Activated CD4-positive, alpha-beta T cell treated with anti-CD3 and anti-CD28 coated beads, Interleukin-2, amount 50 U/mL, for 16 hours (primary cell): ENCODE results near the gene BPIFB4.
A peak's percentile ranks its signal among the peaks of the same experiment; 100 is the strongest.
"Not testable (repeated sequence)": the region's sequence is repeated elsewhere in the genome, so short reads cannot be mapped to it uniquely, and the experiment has no call there.

ENCODE experiments used
- DNase-seq: peaks from one replicate; pipeline ENCODE4 v3.0.0-alpha.2; 2020

The BPIFB4 gene

DNA sequence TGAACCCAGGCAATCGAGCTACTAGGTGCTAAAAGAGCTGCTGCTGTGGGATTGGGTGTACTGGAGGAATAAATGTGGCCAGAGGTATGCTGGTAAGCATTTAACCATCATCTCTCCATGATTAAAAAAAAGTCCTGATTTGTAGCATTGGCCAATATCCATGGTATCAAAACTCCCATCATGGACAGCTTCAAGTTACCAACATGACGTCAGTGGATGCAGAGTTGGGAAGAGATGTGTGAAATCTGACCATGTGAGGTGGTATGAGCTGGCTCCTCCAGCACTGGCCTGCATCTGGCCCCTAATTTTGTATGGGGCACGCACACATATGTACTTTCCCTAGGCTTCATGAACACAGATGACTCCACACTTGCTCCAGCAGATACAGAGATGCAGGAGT is 11.7 kb downstream of the BPIFB4 start:
- DNase-seq, result no peak

- DNase-seq, result no peak
Observed at GRCh38 chr20:33091693-33092092, 12.2 kb downstream of the BPIFB4 start.

DNA sequence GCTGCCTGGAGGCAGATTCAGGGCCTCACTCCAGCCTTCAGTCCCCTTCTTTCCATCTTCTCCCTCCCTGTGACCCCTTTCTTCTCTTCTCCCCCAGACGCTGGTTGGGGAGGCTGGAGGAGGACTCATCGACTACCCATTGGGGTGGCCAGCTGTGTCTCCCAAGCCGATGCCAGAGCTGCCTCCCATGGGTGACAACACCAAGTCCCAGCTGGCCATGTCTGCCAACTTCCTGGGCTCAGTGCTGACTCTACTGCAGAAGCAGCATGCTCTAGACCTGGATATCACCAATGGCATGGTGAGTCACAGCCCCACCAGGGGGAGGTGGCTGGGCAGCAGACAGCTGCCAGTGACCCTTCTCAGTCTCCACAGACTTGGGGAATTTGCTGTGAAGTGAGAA is 12.9 kb downstream of the BPIFB4 start:
- no peak for DNase-seq

DNA sequence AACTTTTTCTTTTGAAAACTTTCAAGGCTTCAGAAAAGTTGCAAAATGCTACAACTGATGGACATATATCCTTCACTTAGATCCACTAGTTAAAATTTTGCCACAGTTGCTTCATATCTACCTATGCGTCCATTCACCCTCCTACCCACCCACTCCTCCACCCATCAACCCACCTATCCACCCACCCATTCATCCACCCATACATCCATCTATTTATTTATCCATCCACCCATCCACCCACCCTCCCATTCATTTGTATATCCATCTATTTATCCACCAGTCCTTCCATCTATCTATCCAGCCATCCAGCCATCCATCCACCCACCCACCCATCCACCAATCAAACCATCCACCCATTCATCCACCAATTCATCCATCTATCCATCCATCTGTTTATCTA is 13.6 kb downstream of the BPIFB4 start:
- no peak for DNase-seq

DNA sequence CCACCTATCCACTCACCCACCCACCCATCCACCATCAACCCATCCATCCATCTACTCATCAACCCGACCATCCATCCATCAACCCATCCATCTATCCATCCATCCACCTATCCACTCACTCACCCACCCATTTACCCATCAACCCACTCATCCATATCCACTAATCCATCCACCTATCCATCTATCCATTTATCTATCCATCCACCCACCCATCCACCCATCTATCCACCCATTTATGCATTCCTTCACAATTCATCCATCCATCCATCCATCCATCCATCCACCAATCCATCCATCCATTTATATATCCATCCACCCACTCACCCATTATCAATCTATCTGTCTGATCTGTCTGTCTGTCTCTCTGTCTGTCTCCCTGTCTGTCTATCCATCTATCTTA is 14.1 kb downstream of the BPIFB4 start:
- no peak for DNase-seq

GRCh38 chr20:33095249-33095648 is 15.8 kb downstream of the BPIFB4 start:
- no peak for DNase-seq

- peak; percentile 47 for DNase-seq
Observed at GRCh38 chr20:33095902-33096584, 16.6 kb downstream of the BPIFB4 start.

DNA sequence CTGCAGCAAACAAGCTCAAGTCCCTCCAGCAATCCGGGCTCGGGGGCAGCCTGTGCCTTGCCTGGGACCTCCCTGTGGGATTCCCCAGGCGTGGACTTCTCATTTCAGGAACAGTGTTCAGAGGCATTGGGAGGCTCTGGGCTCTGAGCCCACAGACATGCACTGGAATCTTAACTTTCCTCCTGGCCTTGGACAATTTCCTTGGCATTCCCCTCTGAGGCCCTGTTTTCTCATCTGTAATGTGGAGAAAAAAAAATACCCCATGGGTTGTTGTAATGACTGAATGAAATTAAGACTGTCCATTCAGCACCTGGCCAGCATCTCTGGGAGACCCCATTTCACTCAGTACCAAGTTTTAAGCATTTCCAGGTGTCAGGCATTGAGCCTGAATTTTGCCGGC is 17.6 kb downstream of the BPIFB4 start:
- DNase-seq, result no peak

DNA sequence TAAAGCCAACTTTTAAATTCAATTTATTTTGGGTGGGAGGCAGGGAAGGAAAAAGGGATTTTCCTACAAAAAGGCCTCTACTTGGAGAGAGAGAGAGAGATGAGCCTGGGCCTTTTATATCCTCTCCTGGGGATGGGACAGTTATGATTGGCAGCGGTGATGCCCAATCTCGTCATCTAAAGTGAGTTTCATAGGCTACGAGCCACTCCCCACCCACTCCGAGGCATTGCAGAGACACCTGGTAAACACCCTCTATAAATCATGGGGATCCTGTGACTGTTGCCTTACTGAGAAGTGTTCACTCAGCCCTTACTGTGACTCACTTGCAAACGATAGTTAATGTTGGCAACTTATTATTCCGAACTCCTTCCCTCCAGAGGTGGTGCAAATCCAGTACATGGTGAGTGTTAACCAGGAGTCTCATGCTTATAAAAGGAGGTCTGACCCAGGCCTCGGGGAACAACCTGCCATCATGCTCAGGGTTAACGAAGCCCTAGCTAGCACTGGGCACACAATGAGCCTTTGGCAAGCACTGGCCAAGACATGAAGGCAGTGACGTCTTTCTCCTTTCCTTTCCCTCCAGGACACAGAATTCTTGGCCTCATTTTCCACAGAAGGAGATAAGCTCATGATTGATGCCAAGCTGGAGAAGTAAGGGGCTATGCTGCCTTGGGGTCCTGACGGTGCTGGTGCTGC is 20.5 kb downstream of the BPIFB4 start:
- DNase-seq, result no peak

DNA sequence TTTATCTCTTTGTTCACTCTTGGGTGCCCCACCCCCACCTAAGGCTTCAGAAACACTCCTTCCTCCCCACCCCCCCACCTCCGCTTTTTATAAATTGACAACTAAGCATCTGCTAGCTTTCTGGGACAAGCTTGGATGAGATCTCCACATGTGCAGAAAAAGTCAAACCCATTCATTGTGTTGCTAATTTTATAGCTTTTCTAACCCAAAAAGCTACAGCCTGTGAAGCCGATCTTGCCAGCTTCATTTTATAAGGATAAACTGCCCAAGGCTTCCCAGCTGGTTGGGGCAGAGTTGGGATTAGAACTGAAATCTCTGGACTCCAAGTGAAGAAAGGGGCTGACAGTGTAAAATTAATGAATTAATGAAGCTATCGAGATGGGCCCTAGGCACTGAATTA is 24.1 kb downstream of the BPIFB4 start:
- no peak for DNase-seq

DNA sequence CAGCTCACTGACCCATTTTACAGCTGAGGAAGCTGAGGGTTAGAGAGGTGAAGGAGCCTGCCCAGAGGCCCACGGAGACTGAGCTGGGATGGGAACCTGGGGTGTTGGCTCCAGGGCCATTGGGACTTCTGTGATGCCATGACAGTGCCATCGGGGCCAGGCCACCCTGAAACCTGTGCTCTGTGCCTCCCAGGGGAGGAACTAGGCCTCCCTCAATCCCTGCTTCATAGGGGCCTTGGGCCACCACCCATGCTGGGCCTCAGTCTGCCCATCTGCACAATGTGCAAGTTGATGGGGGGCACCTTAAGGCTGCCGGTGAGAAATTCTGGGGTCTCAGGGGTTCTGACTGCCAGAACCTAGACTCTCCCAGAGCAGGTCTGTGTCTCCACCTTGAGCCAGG is 24.9 kb downstream of the BPIFB4 start:
- no peak for DNase-seq

DNA sequence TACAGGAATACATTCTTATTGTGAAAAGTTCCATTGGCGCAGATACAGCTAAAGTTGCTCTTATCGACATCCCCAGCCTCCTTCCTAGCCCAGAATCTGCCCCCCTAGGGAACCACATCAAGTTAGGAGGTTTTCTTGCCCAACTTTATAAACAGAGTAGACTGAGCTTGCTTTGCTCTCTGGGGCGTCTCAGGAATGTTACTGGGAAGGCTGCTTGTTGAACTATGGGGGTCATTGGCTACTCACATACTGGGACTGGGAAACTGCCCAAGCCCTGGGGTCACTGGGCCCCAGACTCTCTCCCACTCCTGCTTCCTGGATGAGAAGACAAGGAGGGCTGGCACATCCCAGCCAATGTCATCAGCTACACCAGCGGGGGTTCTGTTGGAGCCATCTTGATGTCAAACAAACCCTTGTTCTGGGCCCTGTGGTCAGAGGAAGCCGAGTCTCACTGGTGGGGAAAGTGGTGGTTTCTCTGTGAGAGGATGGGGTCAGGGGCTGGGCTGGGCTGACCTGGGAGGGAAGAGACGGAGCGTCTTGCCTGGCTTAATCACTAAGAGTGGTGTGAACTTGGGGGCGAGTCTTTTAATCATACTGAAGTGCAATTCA is 26.0 kb downstream of the BPIFB4 start:
- DNase-seq, result no peak

- not testable (repeated sequence) for DNase-seq
Observed at GRCh38 chr20:33106058-33106620, 26.7 kb downstream of the BPIFB4 start.

- DNase-seq, result no peak
Observed at GRCh38 chr20:33108661-33109060, 29.2 kb downstream of the BPIFB4 start.

GRCh38 chr20:33110147-33110825 is 30.8 kb downstream of the BPIFB4 start:
- no peak for DNase-seq

GRCh38 chr20:33111306-33111705 is 31.9 kb downstream of the BPIFB4 start:
- DNase-seq, result no peak

- DNase-seq, result no peak
Observed at GRCh38 chr20:33112547-33113386, 33.3 kb downstream of the BPIFB4 start.

- no peak for DNase-seq
Observed at GRCh38 chr20:33113387-33113908, 34.0 kb downstream of the BPIFB4 start.

DNA sequence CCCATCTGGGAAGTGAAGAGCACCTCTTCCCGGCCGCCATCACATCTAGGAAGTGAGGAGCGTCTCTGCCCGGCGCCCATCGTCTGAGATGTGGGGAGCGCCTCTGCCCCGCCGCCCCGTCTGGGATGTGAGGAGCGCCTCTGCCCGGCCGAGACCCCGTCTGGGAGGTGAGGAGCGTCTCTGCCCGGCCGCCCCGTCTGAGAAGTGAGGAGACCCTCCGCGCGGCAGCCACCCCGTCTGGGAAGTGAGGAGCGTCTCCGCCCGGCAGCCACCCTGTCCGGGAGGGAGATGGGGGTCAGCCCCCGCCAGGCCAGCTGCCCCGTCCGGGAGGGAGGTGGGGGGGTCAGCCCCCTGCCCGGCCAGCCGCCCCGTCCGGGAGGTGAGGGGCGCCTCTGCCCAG is 36.1 kb downstream of the BPIFB4 start:
- DNase-seq, result not testable (repeated sequence)

GRCh38 chr20:33119725-33120720 is 40.6 kb downstream of the BPIFB4 start:
- peak; percentile 6 for DNase-seq

DNA sequence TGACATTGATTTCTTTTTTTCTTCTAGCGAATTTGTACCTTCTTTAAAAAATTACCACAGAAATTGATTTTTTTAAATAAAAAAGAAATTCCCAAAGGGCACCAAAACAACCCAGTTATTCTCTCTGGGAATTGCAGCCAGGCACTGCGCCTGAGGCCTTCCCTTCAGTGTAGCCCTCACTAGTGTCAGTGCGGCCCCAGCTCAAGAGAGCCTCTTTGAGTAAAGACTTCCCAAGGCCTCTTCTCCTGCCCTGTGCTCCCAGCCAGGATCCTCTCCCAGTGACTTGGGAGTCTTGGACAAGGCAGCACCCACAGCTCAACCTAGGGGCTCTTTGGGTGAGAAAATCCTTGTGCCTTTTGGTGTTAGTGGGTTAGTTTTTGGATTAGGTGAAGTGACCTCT is 41.5 kb downstream of the BPIFB4 start:
- DNase-seq, result no peak
